ENCODE measurements around the gene TMEM108. TPM values are rescaled to one million over a fixed set of nuclear protein-coding genes. Genes with fewer than 3 reads are reported as not detected.

TMEM108 gene
- total RNA-seq, 4 donors from 2014 or later = 2.6 to 9.2 (median 4.6) TPM

DNA sequence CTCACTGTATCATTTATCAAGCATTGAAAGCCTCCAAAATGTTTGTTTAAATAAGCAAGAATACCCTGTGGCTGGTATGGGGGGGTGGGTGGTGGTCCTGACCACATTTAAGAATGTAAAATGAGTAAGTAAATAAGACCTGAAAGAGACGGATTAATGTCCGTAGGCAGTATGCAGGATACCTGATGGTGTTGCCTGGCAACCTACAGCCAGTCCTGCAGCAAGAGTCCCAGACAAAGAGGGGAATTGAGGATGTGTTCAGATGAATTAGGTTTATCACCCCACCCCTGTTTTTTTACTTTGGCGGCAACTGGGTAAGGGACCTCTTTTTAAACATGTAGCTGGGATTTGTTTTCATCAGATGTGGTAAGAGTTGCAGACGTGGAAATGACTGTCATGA, 261.9 kb downstream of the TMEM108 start:
- 71 to 72% methylated on average over 4 of the region's 4 CpGs for WGBS, 2 donors
- intact Hi-C loops (cut with DNase I) = no loop called here
- Histone ChIP-seq H3K4me1 (peaks cover 0 to 6% of the 10 kb centered on the region in 2 donors), H3K9me3 (no peaks in the 10 kb centered on the region), H3K4me3 (replicated peaks in 1 of 3) (no peak overlapping the region), H3K27ac (no peak overlapping the region), H3K36me3 (no peaks in the 10 kb centered on the region), H3K27me3 (no peaks in the 10 kb centered on the region)
- TF ChIP-seq, protein P1, sequence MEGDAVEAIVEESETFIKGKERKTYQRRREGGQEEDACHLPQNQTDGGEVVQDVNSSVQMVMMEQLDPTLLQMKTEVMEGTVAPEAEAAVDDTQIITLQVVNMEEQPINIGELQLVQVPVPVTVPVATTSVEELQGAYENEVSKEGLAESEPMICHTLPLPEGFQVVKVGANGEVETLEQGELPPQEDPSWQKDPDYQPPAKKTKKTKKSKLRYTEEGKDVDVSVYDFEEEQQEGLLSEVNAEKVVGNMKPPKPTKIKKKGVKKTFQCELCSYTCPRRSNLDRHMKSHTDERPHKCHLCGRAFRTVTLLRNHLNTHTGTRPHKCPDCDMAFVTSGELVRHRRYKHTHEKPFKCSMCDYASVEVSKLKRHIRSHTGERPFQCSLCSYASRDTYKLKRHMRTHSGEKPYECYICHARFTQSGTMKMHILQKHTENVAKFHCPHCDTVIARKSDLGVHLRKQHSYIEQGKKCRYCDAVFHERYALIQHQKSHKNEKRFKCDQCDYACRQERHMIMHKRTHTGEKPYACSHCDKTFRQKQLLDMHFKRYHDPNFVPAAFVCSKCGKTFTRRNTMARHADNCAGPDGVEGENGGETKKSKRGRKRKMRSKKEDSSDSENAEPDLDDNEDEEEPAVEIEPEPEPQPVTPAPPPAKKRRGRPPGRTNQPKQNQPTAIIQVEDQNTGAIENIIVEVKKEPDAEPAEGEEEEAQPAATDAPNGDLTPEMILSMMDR (IDR thresholded peaks at IDR 0.05) = no peak
- no peak for TF ChIP-seq POLR2A (IDR thresholded peaks at IDR 0.05)
- DNase-seq = no peak

GRCh38 chr3:133301194-133301593, 263.0 kb downstream of the TMEM108 start:
- no peaks in the 10 kb centered on the region for H3K9me3 ChIP-seq
- WGBS, 2 donors = 66 to 82% methylated on average over 3 of the region's 3 CpGs
- no peaks in the 10 kb centered on the region for H3K4me1 ChIP-seq
- H3K27me3 ChIP-seq = no peaks in the 10 kb centered on the region
- no peak for TF ChIP-seq POLR2A (IDR thresholded peaks at IDR 0.05)
- TF ChIP-seq, protein P1 (IDR thresholded peaks at IDR 0.05) = no peak
- H3K36me3 ChIP-seq = no peaks in the 10 kb centered on the region
- DNase-seq = no peak
- H3K27ac ChIP-seq = no peak overlapping the region
- intact Hi-C loops (cut with DNase I) = no loop called here
- H3K4me3 ChIP-seq (replicated peaks in 1 of 3) = no peak overlapping the region

- H3K4me3 ChIP-seq (replicated peaks in 1 of 3) = no peak overlapping the region
- no peaks in the 10 kb centered on the region for H3K9me3 ChIP-seq
- no peaks in the 10 kb centered on the region for H3K36me3 ChIP-seq
- intact Hi-C loops (cut with DNase I) = no loop called here
- H3K4me1 ChIP-seq = no peaks in the 10 kb centered on the region
- H3K27me3 ChIP-seq = no peaks in the 10 kb centered on the region
- no peak for TF ChIP-seq POLR2A (IDR thresholded peaks at IDR 0.05)
- TF ChIP-seq, protein P1 (IDR thresholded peaks at IDR 0.05) = no peak
- no peak for DNase-seq
- no peak overlapping the region for H3K27ac ChIP-seq
Observed at GRCh38 chr3:133301731-133302130, 263.5 kb downstream of the TMEM108 start.

DNA sequence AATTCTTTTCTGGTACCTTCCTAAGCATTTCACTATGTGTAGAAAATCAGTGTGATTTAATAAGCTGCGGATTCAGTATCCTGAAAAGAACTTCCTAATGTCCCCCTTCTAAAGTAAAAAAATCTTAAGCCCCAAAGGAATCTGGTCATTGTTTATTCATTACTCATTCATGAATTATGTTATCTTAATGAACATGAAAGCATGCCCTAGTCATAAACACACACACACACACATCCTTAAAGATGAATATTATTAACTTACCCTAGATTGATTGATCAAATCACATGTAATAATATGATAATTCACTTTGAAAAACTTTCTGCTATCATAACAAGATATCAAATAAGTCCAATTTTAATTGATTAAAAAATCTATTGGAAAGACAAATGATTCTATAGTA, 265.2 kb downstream of the TMEM108 start:
- intact Hi-C loops (cut with DNase I) = no loop called here
- Histone ChIP-seq H3K4me3 (replicated peaks in 1 of 3) (no peak overlapping the region), H3K36me3 (no peaks in the 10 kb centered on the region), H3K27me3 (no peaks in the 10 kb centered on the region), H3K27ac (no peak overlapping the region), H3K4me1 (no peaks in the 10 kb centered on the region), H3K9me3 (no peaks in the 10 kb centered on the region)
- 97% methylated on average over 1 of the region's 1 CpG for WGBS, 2 donors
- TF ChIP-seq POLR2A (IDR thresholded peaks at IDR 0.05) = no peak
- TF ChIP-seq, protein P1 (IDR thresholded peaks at IDR 0.05) = no peak
- no peak for DNase-seq

DNA sequence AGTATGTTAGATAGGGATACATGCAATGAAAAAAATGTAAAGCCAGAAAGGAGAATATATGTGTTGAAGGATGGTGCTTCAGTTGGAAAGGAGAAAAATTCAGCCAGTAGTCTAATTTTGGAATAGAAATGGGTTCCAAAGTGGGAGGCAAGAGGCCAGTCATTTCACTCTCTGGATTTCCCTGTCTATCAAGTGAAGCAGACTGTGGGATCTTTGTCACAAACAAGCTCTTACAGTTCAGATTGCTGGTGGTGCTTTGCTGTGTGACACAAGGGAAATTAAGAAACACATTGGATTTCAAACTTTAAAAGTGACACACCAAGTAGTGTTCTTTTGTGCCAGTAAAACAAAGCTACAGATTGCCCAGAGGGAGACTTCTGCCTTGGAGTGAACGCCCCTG, 279.7 kb downstream of the TMEM108 start:
- TF ChIP-seq POLR2A (IDR thresholded peaks at IDR 0.05) = no peak
- TF ChIP-seq, protein P1 (IDR thresholded peaks at IDR 0.05) = no peak
- Histone ChIP-seq H3K27ac (no peak overlapping the region), H3K9me3 (no peaks in the 10 kb centered on the region), H3K4me3 (replicated peaks in 1 of 3) (no peak overlapping the region), H3K36me3 (no peaks in the 10 kb centered on the region), H3K27me3 (no peaks in the 10 kb centered on the region), H3K4me1 (no peaks in the 10 kb centered on the region)
- 63 to 92% methylated on average over 1 of the region's 1 CpG for WGBS, 2 donors
- intact Hi-C loops (cut with DNase I) = no loop called here
- DNase-seq = no peak

All from thyroid gland (tissue), 4 donors.